ENCODE measurements around the gene CACNA1F.

Gene CACNA1F

GRCh38 chrX:49157194-49157593, 75.9 kb downstream of the CACNA1F start:
- H3K9me3 ChIP-seq (ENCODE audit: insufficient read depth, low read depth, low read length), result no peaks in the 10 kb centered on the region
- 83% methylated on average over 20 of the region's 25 CpGs for WGBS
- peaks cover 15% of the 10 kb centered on the region for H3K27me3 ChIP-seq (ENCODE audit: insufficient read depth, low read length)
- H3K27ac ChIP-seq (ENCODE audit: low read depth, low read length), result no peak overlapping the region
- no peaks in the 10 kb centered on the region for H3K36me3 ChIP-seq (ENCODE audit: insufficient read depth, low read length)
- H3K4me1 ChIP-seq (ENCODE audit: insufficient read depth, low read length), result no peaks in the 10 kb centered on the region
- 0 out of 2 replicates have a peak overlapping the region, but pooled peaks have one; percentile 16 for H3K4me3 ChIP-seq (ENCODE audit: low read length)
- H3K9ac ChIP-seq (ENCODE audit: low read depth, low read length), result no peak overlapping the region

GRCh38 chrX:49155900-49156837, 77.0 kb downstream of the CACNA1F start:
- Histone ChIP-seq H3K9ac (ENCODE audit: low read depth, low read length) (peak overlapping the region; percentile 77), H3K27ac (ENCODE audit: low read depth, low read length) (peak overlapping the region; percentile 96), H3K4me1 (ENCODE audit: insufficient read depth, low read length) (no peaks in the 10 kb centered on the region), H3K27me3 (ENCODE audit: insufficient read depth, low read length) (peaks cover 8% of the 10 kb centered on the region; the same call in 1 of the 2 replicates), H3K9me3 (ENCODE audit: insufficient read depth, low read depth, low read length) (no peaks in the 10 kb centered on the region), H3K4me3 (ENCODE audit: low read length) (peak overlapping the region; percentile 73), H3K36me3 (ENCODE audit: insufficient read depth, low read length) (no peaks in the 10 kb centered on the region)
- 5% methylated on average over 65 of the region's 65 CpGs for WGBS

GRCh38 chrX:49155243-49155899, 77.8 kb downstream of the CACNA1F start:
- Histone ChIP-seq H3K27ac (ENCODE audit: low read depth, low read length) (peak overlapping the region; percentile 67), H3K9ac (ENCODE audit: low read depth, low read length) (no peak overlapping the region), H3K27me3 (ENCODE audit: insufficient read depth, low read length) (peaks cover 6% of the 10 kb centered on the region; the same call in 1 of the 2 replicates), H3K4me1 (ENCODE audit: insufficient read depth, low read length) (no peaks in the 10 kb centered on the region), H3K9me3 (ENCODE audit: insufficient read depth, low read depth, low read length) (no peaks in the 10 kb centered on the region), H3K4me3 (ENCODE audit: low read length) (peak overlapping the region; percentile 73), H3K36me3 (ENCODE audit: insufficient read depth, low read length) (no peaks in the 10 kb centered on the region)
- WGBS, result 2% methylated on average over 15 of the region's 18 CpGs

Data from HUES64 (cell line).